ENCODE measurements around the gene DCN.

Gene DCN

GRCh38 chr12:91182636-91183455 is at the start of gene DCN:
Gene DCN, minus strand, starts transcription at chr12:91182817. Its CDS starts 4,265 bp downstream, at chr12:91178552.
- no peak for DNase-seq (ENCODE audit: extremely low read depth, insufficient read length)

GRCh38 chr12:91230841-91231240 is 48.2 kb upstream of the DCN start:
- Histone ChIP-seq H3K4me3 (replicated peaks; ENCODE audit: low read depth, low read length) (no peak overlapping the region), H3K27me3 (replicated peaks; ENCODE audit: control insufficient read depth, insufficient read depth, low read length) (no peaks in the 10 kb centered on the region), H3K36me3 (ENCODE audit: control insufficient read depth, insufficient read depth, low read length) (no peaks in the 10 kb centered on the region)
- no peak for DNase-seq (ENCODE audit: extremely low read depth, insufficient read length)
- no peak for TF ChIP-seq CTCF (IDR thresholded peaks at IDR 0.05; ENCODE audit: insufficient read depth, low read length, poor library complexity, severe bottlenecking)

More at GRCh38 chr12:91182636-91183455, at the start of gene DCN:
- H3K27me3 ChIP-seq (replicated peaks; ENCODE audit: control insufficient read depth, insufficient read depth, low read length), result no peaks in the 10 kb centered on the region; the same call in 1 of the 2 replicates
- no peaks in the 10 kb centered on the region for H3K36me3 ChIP-seq (ENCODE audit: control insufficient read depth, insufficient read depth, low read length)
- no peak for TF ChIP-seq CTCF (IDR thresholded peaks at IDR 0.05; ENCODE audit: insufficient read depth, low read length, poor library complexity, severe bottlenecking)
- no peak within 1 kb of the TSS for H3K4me3 ChIP-seq (replicated peaks; ENCODE audit: low read depth, low read length)

- no peak for TF ChIP-seq CTCF (IDR thresholded peaks at IDR 0.05; ENCODE audit: insufficient read depth, low read length, poor library complexity, severe bottlenecking)
- DNase-seq (ENCODE audit: extremely low read depth, insufficient read length), result no peak
- Histone ChIP-seq H3K4me3 (replicated peaks; ENCODE audit: low read depth, low read length) (no peak overlapping the region), H3K36me3 (ENCODE audit: control insufficient read depth, insufficient read depth, low read length) (no peaks in the 10 kb centered on the region), H3K27me3 (replicated peaks; ENCODE audit: control insufficient read depth, insufficient read depth, low read length) (no peaks in the 10 kb centered on the region)
These were observed 44.3 kb upstream of the DCN start for GRCh38 chr12:91226951-91227350.

GRCh38 chr12:91225316-91225715 is 42.7 kb upstream of the DCN start:
- no peak overlapping the region for H3K4me3 ChIP-seq (replicated peaks; ENCODE audit: low read depth, low read length)
- H3K36me3 ChIP-seq (ENCODE audit: control insufficient read depth, insufficient read depth, low read length), result no peaks in the 10 kb centered on the region
- no peak for TF ChIP-seq CTCF (IDR thresholded peaks at IDR 0.05; ENCODE audit: insufficient read depth, low read length, poor library complexity, severe bottlenecking)
- no peak for DNase-seq (ENCODE audit: extremely low read depth, insufficient read length)
- H3K27me3 ChIP-seq (replicated peaks; ENCODE audit: control insufficient read depth, insufficient read depth, low read length), result no peaks in the 10 kb centered on the region

- Histone ChIP-seq H3K4me3 (replicated peaks; ENCODE audit: low read depth, low read length) (no peak overlapping the region), H3K36me3 (ENCODE audit: control insufficient read depth, insufficient read depth, low read length) (no peaks in the 10 kb centered on the region), H3K27me3 (replicated peaks; ENCODE audit: control insufficient read depth, insufficient read depth, low read length) (no peaks in the 10 kb centered on the region)
- no peak for TF ChIP-seq CTCF (IDR thresholded peaks at IDR 0.05; ENCODE audit: insufficient read depth, low read length, poor library complexity, severe bottlenecking)
- DNase-seq (ENCODE audit: extremely low read depth, insufficient read length), result no peak
These were observed 41.8 kb upstream of the DCN start for GRCh38 chr12:91224401-91224800.

Measured in GM06990 (cell line).